GM21390 (cell line): ENCODE measurements around the gene ZFAND2A.
"Not testable (repeated sequence)": the region's sequence is repeated elsewhere in the genome, so short reads cannot be mapped to it uniquely, and the experiment has no call there.

ENCODE experiments used
- ATAC-seq: cut with Tn5 transposase; IDR thresholded peaks from one replicate; pipeline ENCODE4 v1.9.1; 2021; ENCODE audit not compliant: unreplicated experiment

The ZFAND2A gene

DNA sequence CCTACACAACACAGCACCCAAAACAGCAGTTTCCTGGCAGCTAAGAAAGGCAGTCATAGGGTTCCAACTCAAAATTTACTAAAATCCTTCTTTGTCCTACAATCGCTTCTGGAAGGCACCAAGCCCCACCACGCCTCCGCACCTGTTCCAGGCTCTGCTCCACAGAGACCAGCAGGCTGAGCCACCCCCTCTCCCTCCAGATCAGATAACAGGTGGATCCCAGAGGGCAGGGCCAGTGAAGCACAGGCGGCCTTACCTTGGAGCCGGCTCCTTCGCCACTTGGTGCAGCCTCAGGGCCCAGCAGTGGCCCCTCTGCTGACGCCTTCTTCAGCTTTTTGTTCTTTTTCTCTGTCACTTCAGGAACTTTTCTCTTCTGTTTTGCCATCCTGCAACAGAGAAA, 33.0 kb downstream of the ZFAND2A start:
- ATAC-seq = no peak

- no peak for ATAC-seq
Measured at GRCh38 chr7:1125603-1125969, 34.4 kb downstream of the ZFAND2A start.

GRCh38 chr7:1124816-1125602, 35.0 kb downstream of the ZFAND2A start:
- no peak for ATAC-seq

- ATAC-seq = no peak
Measured at GRCh38 chr7:1124164-1124563, 35.8 kb downstream of the ZFAND2A start.

GRCh38 chr7:1123715-1124114, 36.3 kb downstream of the ZFAND2A start:
- no peak for ATAC-seq

GRCh38 chr7:1122832-1123501, 37.0 kb downstream of the ZFAND2A start:
- ATAC-seq = no peak

DNA sequence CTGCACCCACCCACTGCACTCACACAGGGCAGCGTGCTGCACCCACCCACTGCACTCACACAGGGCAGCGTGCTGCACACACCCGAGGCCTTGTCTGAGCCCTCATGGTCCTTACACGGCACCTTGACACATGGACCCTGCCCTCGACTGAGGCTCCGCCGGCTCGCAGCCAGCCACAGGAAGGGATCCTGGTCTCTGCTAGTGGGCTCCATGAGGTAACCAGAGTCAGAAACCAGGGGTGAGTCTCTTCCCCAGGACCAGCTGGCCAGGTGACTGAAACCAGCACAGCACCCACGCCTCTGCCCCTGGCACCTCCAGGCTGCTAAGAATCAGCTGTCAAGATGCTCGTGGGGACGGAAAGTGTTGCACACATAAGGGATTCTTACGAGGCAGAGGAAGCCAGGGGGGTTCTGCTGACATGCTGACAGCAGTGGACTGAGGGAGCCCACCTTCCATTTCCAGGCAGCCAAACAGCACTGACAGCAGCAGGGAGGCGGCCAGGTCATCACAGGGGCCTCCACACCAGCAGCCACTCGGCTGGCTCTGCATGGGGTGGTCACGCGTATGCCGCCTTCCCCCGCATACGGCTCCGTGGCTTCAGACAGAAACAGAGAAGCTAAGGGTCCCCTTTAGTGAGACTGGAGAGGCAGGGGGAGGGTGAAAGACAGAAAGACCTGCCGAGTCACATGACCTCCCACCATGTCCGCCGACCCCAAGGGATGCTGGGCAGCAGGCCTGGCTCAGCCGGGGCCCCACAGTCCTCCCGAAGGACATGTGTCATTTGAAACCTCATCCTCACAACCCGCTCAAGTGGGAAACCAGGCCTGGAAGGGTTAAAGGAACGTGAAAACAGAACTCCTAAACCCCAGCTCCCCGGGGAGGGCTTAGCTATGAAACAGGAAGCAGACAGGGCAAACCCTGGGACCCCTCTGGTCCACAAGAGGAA, 37.8 kb downstream of the ZFAND2A start:
- ATAC-seq = no peak

GRCh38 chr7:1121476-1121875, 38.5 kb downstream of the ZFAND2A start:
- no peak for ATAC-seq

DNA sequence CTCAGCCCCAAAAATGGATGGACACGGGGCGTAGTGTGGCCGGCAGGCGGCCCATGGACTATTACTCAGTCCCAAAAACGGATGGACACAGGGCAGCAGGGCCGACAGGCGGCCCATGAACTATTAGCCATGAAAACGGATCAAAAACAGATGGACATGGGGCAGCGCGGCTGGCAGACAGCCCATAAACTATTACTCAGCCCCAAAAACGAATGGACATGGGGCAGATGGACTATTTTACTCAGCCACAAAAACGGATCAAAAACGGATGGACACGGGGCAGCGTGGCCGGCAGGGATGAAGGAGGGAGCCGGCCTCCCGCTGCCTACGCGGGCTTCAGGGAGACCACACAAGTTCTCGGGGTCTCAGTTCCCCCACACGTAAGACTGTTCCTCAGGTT, 39.2 kb downstream of the ZFAND2A start:
- no peak for ATAC-seq

DNA sequence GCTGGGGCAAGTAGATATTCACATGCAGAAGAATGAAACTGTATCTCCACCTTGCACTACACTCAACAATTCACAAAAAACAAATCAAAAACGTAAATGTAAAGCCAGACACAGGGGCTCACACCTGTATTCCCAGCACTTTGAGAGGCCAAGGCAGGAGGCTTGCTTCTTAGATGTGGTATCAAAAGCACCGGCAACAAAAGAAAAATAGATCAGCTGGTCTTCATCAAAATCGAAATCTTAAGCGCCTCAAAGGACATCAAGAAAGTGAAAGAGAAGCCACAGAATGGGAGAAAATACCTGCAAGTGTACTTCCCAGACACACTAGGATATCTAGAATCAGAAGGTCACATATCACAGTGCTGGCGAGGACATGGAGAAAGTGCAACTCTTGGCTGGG, 40.8 kb downstream of the ZFAND2A start:
- ATAC-seq = no peak

DNA sequence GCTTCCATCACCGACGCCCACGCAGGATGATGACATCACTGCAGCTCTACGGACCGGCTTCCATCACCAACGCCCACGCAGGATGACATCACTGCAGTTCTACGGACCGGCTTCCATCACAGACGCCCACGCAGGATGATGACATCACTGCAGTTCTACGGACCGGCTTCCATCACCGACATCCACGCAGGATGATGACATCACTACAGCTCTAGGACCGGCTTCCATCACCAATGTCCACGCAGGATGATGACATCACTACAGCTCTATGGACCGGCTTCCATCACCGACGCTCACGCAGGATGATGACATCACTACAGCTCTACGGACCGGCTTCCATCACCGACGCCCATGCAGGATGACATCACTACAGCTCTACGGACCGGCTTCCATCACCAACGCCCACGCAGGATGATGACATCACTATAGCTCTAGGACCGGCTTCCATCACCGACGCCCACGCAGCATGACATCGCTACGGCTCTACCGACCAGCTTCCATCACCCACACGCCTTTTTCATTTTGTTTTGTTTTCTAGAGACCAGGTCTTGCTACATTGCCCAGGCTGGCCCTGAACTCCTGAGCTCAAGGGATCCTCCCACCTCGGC, 42.6 kb downstream of the ZFAND2A start:
- ATAC-seq = no peak

DNA sequence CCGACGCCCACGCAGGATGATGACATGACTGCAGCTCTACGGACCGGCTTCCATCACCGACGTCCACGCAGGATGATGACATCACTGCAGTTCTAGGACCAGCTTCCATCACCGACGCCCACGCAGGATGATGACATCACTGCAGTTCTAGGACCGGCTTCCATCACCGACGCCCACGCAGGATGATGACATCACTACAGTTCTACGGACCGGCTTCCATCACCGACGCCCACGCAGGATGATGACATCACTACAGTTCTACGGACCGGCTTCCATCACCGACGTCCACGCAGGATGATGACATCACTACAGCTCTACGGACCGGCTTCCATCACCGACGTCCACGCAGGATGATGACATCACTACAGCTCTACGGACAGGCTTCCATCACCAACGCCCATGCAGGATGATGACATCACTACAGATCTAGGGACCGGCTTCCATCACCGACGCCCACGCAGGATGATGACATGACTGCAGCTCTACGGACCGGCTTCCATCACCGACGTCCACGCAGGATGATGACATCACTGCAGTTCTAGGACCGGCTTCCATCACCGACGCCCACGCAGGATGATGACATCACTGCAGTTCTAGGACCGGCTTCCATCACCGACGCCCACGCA, 43.5 kb downstream of the ZFAND2A start:
- ATAC-seq = not testable (repeated sequence)

DNA sequence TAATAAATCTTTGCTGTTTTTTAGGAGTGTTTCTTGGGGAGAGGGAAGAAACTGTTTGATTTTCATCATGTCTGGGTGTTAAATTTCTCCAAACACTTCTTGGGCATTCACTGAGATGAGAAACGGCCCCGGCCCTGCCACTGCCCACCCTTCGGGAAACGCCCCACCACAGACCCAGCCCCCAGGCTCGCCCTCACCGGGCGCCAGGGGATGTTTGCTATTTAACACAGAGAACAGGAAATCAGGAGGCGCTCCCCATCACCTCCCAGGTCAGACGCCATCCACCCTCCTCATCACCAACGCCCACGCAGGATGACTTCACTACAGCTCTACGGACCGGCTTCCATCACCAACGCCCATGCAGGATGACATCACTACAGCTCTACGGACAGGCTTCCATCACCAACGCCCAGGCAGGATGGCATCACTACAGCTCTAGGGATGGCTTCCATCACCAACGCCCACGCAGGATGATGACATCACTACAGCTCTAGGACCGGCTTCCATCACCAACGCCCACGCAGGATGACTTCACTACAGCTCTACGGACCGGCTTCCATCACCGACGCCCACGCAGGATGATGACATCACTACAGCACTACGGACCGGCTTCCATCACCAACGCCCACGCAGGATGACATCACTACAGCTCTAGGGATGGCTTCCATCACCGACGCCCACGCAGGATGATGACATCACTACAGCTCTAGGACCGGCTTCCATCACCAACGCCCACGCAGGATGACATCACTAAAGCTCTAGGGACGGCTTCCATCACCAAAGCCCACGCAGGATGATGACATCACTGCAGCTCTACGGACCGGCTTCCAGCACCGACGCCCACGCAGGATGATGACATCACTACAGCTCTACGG, 44.6 kb downstream of the ZFAND2A start:
- ATAC-seq = not testable (repeated sequence)

- no peak for ATAC-seq
Measured at GRCh38 chr7:1114505-1114904, 45.5 kb downstream of the ZFAND2A start.

DNA sequence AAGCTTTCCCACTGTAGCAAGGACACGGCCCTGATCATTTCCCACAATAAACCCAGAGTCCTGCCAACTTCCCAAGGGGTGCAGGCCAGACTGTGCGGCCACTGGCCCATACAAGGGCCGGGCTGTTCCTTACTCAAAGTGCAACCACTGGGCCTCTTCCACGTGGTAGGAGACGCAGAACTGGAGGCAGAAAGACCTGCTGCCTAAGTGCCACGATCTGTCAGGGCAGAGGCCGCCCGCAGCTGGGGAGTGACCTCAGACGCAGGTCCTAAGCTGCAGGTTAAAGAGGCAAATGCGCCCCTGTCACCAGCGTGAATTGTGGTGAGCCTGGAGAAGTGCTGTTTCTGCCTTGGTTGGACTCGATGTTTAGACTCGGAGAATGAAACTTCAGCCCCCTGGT, 45.9 kb downstream of the ZFAND2A start:
- ATAC-seq = no peak

GRCh38 chr7:1113548-1113885, 46.5 kb downstream of the ZFAND2A start:
- no peak for ATAC-seq

DNA sequence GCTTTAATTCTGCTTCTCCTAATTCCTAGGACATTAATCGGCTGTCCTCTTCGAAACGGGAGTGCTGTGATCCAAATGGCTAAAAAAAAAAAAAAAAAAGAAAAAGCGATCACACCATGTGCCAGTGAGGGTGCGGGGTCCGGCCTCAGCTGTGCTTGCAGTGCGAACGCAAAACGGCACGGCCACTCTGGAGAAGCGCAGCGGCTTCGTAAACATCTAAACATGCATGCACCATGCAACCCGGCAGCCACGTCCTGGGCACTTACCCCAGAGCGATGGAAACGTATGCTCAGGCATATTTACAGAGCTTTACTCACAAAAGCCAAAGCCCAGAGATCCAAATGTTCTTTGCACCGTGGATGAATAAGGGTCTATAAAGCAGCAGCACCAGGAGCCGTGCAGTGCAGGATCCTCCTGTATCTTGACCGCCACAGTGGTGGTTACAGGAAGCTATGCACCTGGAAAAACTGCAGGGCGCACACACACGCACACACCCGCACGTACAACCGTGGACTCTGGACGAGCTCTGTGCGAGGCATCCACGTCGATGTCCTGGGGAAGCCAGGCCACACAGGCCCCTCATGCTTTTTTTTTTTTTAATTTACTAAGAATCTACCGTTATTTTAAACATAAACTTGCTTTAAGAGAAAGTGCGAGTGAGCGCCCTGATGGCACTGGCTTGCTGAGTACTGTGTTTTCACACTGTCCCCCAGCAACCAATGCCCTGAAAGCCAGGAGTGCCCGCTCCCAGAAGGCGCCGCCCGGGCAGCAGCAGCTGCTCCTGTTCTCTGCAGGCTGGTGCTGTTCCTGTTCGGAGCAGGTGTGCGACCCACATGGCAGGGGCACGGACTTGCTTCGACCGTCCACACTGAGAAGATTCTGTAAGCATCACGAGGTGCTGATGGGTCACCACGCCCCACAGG, 47.1 kb downstream of the ZFAND2A start:
- ATAC-seq = no peak

DNA sequence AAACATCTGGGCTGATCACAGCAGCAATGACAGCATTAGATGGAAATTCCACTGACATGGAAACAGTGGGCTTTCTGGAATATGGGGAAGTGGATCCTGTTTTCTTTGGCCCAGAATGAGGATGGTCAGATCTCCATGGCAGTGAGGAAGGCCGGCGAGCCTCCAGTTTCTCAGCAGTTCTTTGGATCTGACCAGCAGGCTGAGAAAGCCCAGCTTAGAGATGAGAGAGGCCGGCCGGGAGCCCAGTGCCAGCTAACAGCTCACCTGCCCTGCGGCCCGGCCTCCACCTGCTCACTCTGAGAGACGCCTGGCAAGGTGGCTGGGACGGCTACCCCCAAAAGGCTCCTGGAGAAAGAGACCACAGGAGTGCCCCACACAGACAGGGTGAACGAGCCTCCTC, 47.9 kb downstream of the ZFAND2A start:
- ATAC-seq = no peak

GRCh38 chr7:1111156-1111555, 48.8 kb downstream of the ZFAND2A start:
- ATAC-seq = no peak
